B cell (primary cell): ENCODE measurements around the gene POLR2F. TPM values are rescaled to one million over a fixed set of nuclear protein-coding genes. Genes with fewer than 3 reads are reported as not detected.

Experiments used
- ATAC-seq: fragments of 200-7000 bp; cut with Tn5 transposase; one replicate; pipeline ENCODE4 v1.10.0; 2021; ENCODE audit warnings: low read depth, mild to moderate bottlenecking, moderate number of reproducible peaks, moderate library complexity
- CTCF ChIA-PET: fragments of 350-600 bp; sonication (Branson Sonifier 250); formaldehyde crosslinking; loops from one replicate; lab custom pipeline; 2021; ENCODE audit warnings: antibody characterized with exemption, inconsistent platforms; lab: Charles Lee
- POLR2A ChIA-PET: fragments of 350-600 bp; sonication (Branson Sonifier 250); formaldehyde crosslinking; loops from one replicate; lab custom pipeline; 2021; ENCODE audit warnings: antibody characterized with exemption; lab: Charles Lee
- DNase-seq: peaks from one replicate; pipeline ENCODE4 v3.0.0; 2013
- H2AFZ ChIP-seq: 2 replicates; pipeline ENCODE4 v1.6.1; 2012; ENCODE audit warnings: mild to moderate bottlenecking, low read depth, low read length; ENCODE audit not compliant: insufficient read depth, poor library complexity, severe bottlenecking
- H3K27ac ChIP-seq, 2 donors: 1 replicate in 1 of 2; 2 replicates in 1 of 2; pipeline ENCODE4 v1.5.1; 2012 to 2013; ENCODE audit warnings: low read length in 2 of 2, mild to moderate bottlenecking in 2 of 2, moderate library complexity in 1 of 2
- H3K27me3 ChIP-seq, 4 experiments: fragments of 200-600 bp in 1 of 4; sonication (generic) in 1 of 4; replicated peaks in 1 of 4; 1 replicate in 2 of 4; 2 replicates in 2 of 4; pipeline versions ENCODE4 v1.6.1 to v1.7.0; 2013 to 2016; ENCODE audit warnings: low read length in 3 of 4, mild to moderate bottlenecking in 2 of 4, mixed read lengths in 1 of 4, moderate library complexity in 1 of 4; ENCODE audit not compliant: insufficient read depth in 4 of 4, control insufficient read depth in 3 of 4; ENCODE audit errors: control extremely low read depth in 1 of 4
- H3K36me3 ChIP-seq, 2 experiments: replicated peaks in 1 of 2; 1 replicate in 1 of 2; 2 replicates in 1 of 2; pipeline versions ENCODE4 v1.6.1 to v1.7.1; 2013; ENCODE audit warnings: low read length in 1 of 2; ENCODE audit not compliant: insufficient read depth in 2 of 2, control insufficient read depth in 1 of 2; ENCODE audit errors: control extremely low read depth in 1 of 2, extremely low read depth in 1 of 2
- H3K4me1 ChIP-seq, 2 donors: fragments of 200-600 bp in 1 of 2; sonication (generic) in 1 of 2; 1 replicate in 1 of 2; 2 replicates in 1 of 2; pipeline versions ENCODE4 v1.5.1 to v1.6.1; 2013 to 2017; ENCODE audit warnings: low read length in 2 of 2; ENCODE audit not compliant: control insufficient read depth in 2 of 2, insufficient read depth in 2 of 2
- H3K4me2 ChIP-seq: replicated peaks from 2 replicates; pipeline ENCODE3; 2012; ENCODE audit warnings: mild to moderate bottlenecking, low read depth, low read length; ENCODE audit not compliant: poor library complexity, severe bottlenecking
- H3K4me3 ChIP-seq, 5 experiments: fragments of 200-600 bp in 1 of 5; sonication (generic) in 1 of 5; 1 replicate in 3 of 5; 2 replicates in 2 of 5; pipeline versions ENCODE4 v1.5.1 to v1.7.0; 2011 to 2016; ENCODE audit warnings: low read length in 4 of 5, mild to moderate bottlenecking in 4 of 5, low read depth in 2 of 5, control low read depth in 1 of 5, moderate library complexity in 1 of 5; ENCODE audit not compliant: insufficient read depth in 1 of 5; ENCODE audit errors: control extremely low read depth in 1 of 5, extremely low read depth in 1 of 5
- H3K79me2 ChIP-seq: fragments of 200-600 bp; sonication (generic); one replicate; pipeline ENCODE4 v1.6.0; 2016; ENCODE audit warnings: low read length; ENCODE audit not compliant: control insufficient read depth, insufficient read depth
- H3K9ac ChIP-seq: fragments of 200-600 bp; sonication (generic); 2 replicates; pipeline ENCODE4 v1.6.1; 2017; ENCODE audit warnings: mild to moderate bottlenecking, low read length, moderate library complexity
- H3K9me3 ChIP-seq, 3 donors: one replicate each; pipeline versions ENCODE4 v1.6.1 to v1.7.1; 2013; ENCODE audit warnings: low read length in 2 of 3; ENCODE audit not compliant: control insufficient read depth in 2 of 3, insufficient read depth in 1 of 3; ENCODE audit errors: control extremely low read depth in 1 of 3
- H4K20me1 ChIP-seq: 2 replicates; pipeline ENCODE4 v1.6.0; 2012; ENCODE audit warnings: mild to moderate bottlenecking, low read length; ENCODE audit not compliant: insufficient read depth, control insufficient read depth, poor library complexity, severe bottlenecking
- H3K27ac Mint-ChIP-seq: one replicate; pipeline ENCODE4 v1.8.0; 2021; ENCODE audit warnings: mixed read lengths
- H3K27me3 Mint-ChIP-seq: one replicate; pipeline ENCODE4 v1.8.0; 2021; ENCODE audit warnings: mixed read lengths
- H3K4me1 Mint-ChIP-seq: one replicate; pipeline ENCODE4 v1.8.0; 2021; ENCODE audit warnings: mixed read lengths
- H3K4me3 Mint-ChIP-seq: one replicate; pipeline ENCODE4 v1.8.0; 2021; ENCODE audit warnings: mixed read lengths
- H3K9me3 Mint-ChIP-seq: one replicate; pipeline ENCODE4 v1.8.0; 2022; ENCODE audit warnings: mixed read lengths; ENCODE audit not compliant: insufficient read depth
- EZH2 ChIP-seq: IDR thresholded peaks from 2 replicates; pipeline ENCODE4 v1.6.1; 2012; ENCODE audit warnings: borderline replicate concordance, low read depth, mild to moderate bottlenecking, moderate library complexity, low read length; ENCODE audit not compliant: insufficient read depth, poor library complexity, severe bottlenecking
- WGBS: methylation state at CpG from one replicate; pipeline ENCODE4 v1.1.5; 2013; ENCODE audit warnings: missing lambda C conversion rate; ENCODE audit not compliant: insufficient coverage; 5-methylcytosine and 5-hydroxymethylcytosine counted together
- intact Hi-C: fragments of 100-400 bp; cut with micrococcal nuclease; formaldehyde crosslinking; loops from one replicate; pipeline ENCODE4 v1.10.0; 2022
- polyA plus RNA-seq: library from polyadenylated mRNA; depleted of rRNA; stranded (reverse); fragments of >200 nt; gene quantifications from 2 replicates; pipeline ENCODE4 v1.2.3, GENCODE V29; 2012
- total RNA-seq, 2 donors: library from RNA; stranded (reverse); fragments of 120-200 nt in 1 of 2; gene quantifications; 1 replicate in 1 of 2; 2 replicates in 1 of 2; pipeline versions ENCODE4 v1.2.3 to v1.2.4, GENCODE V29; 2013 to 2022
- TF ChIP-seq, protein P1 (sequence below): fragments of 200-600 bp; IDR thresholded peaks from one replicate; pipeline ENCODE4 v1.8.0; 2022; ENCODE audit warnings: antibody characterized with exemption, mild to moderate bottlenecking

Gene POLR2F
- total and polyA plus RNA-seq, 2 donors (not counting 1 experiment from before 2014, with no cell fraction given) = 41.8 to 49.6 TPM

DNA sequence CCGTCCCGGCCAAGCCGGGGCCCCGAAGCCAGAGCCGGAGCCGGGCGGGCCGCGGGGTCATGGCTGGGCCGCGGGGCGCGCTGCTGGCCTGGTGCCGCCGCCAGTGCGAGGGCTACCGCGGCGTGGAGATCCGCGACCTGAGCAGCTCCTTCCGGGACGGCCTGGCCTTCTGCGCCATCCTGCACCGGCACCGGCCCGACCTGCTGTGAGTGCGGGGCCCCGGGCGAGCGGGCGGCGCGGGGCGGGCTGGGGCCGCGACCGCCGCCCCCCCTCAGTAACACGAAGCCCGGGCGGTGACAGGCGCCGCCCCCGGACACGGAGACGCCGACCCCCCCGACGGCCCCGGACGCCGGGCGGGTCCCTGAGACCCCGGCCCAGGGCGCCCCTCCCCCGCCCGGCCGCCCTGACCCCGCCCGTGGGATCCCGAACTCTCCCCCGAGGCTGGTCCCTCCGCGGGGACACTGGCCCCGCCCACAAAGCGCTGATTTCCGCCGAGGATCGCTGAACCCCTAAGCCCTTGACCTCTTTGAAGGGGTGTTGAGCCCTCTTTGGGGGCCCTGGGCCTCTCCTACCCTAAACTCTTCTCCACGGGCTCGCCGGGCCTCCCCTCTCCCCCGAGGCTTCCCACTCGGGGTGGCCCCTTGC, 47.0 kb upstream of the POLR2F start:
- peak overlapping the region in 1 of 2 donors; percentile 73 for H3K27ac ChIP-seq
- H3K4me2 ChIP-seq = peak overlapping the region; percentile 94
- peaks cover 28% of the 10 kb centered on the region for H3K4me1 Mint-ChIP-seq
- CTCF ChIA-PET = interaction anchor here (0.6 to 2.7 kb wide), 8 partner anchors 10 to 57 kb away, joined by 3 to 28 read pairs (median 5); partner anchors contain the start of gene EIF3L
- H3K27me3 Mint-ChIP-seq = no peaks in the 10 kb centered on the region
- no peaks in the 10 kb centered on the region for H3K27me3 ChIP-seq
- peaks cover 0 to 5% of the 10 kb centered on the region in 2 experiments for H3K36me3 ChIP-seq
- H2AFZ ChIP-seq = peak overlapping the region; percentile 83
- H3K9me3 ChIP-seq = no peaks in the 10 kb centered on the region
- DNase-seq (peak; percentile 57), ATAC-seq (peak; percentile 32)
- POLR2A ChIA-PET = interaction anchor here (0.8 to 1.7 kb wide), 3 partner anchors 47 to 298 kb away, joined by 3 to 5 read pairs (median 3); partner anchors contain the start of genes ANKRD54, C22orf23, GGA1 and POLR2F
- intact Hi-C loops = loop anchor here (1.0 kb wide), 3 partner anchors 28 to 62 kb away; partner anchors contain the start of genes ANKRD54, C22orf23 and POLR2F
- H3K27ac Mint-ChIP-seq = peak overlapping the region; percentile 86
- peak overlapping the region; percentile 71 for H3K9ac ChIP-seq
- H3K9me3 Mint-ChIP-seq = no peaks in the 10 kb centered on the region
- H3K79me2 ChIP-seq = peaks cover 3% of the 10 kb centered on the region
- WGBS = under 1% methylated on average over 73 of the region's 75 CpGs
- peak overlapping the region in 4 of 5 experiments; percentile 36 to 86 (median 58) for H3K4me3 ChIP-seq
- peak overlapping the region; percentile 86 for H3K4me3 Mint-ChIP-seq
- TF ChIP-seq, protein P1, sequence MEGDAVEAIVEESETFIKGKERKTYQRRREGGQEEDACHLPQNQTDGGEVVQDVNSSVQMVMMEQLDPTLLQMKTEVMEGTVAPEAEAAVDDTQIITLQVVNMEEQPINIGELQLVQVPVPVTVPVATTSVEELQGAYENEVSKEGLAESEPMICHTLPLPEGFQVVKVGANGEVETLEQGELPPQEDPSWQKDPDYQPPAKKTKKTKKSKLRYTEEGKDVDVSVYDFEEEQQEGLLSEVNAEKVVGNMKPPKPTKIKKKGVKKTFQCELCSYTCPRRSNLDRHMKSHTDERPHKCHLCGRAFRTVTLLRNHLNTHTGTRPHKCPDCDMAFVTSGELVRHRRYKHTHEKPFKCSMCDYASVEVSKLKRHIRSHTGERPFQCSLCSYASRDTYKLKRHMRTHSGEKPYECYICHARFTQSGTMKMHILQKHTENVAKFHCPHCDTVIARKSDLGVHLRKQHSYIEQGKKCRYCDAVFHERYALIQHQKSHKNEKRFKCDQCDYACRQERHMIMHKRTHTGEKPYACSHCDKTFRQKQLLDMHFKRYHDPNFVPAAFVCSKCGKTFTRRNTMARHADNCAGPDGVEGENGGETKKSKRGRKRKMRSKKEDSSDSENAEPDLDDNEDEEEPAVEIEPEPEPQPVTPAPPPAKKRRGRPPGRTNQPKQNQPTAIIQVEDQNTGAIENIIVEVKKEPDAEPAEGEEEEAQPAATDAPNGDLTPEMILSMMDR = no peak
- TF ChIP-seq EZH2 = no peak
- H3K4me1 ChIP-seq = peaks cover 10 to 16% of the 10 kb centered on the region in 2 donors
- H4K20me1 ChIP-seq = peaks cover 7% of the 10 kb centered on the region
